ENCODE measurements around the gene CLCNKB. TPM values are rescaled to one million over a fixed set of nuclear protein-coding genes. Genes with fewer than 3 reads are reported as not detected.

CLCNKB gene
- total and polyA plus RNA-seq, 2 of the 13 experiments (the other 11 are each of a cell fraction or from before 2014, with no cell fraction given), result 0.04 TPM; not detected in 1

DNA sequence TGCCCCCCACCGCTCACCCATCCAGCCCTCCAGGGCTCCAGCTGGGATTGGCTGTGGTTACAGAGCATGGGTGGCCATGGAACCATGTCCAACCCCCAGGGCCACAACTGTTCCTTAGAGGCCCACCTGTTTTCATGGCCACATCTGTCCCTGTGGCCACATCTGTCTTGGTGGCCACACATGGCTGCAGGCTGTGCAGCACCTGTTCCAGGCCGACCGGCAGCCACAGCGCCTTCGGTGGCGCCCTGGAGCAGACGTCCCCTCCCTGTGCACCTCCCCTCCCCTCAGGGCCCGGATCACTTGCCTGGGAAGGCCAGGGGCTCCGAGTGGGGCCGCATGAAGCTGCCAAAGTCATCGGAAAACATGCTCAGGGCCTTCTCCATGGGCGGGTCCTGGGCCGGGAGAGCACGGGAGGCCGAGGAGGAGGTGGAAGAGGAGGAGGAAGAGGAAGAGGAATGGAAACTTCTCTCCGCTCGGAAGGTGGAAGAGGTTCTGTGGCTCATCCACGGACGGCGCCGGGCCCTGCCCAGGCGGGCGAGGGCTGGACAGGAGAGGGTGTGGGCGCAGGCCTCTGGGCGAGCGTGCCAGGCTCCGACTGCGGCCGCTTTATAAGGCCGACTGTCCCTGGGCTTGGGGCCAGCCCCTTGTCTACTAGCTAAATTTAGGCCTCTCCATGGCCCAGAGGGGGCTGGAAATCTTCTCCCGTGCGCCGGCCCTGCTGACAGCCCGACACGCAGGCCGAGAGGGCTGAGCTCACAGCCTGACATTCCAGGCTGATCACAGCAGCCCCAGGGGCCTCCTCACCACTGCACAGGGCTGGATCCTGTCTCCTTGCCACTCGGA, 25.9 kb upstream of the CLCNKB start, which contains the start of gene HSPB7 (continued):
- TF ChIP-seq, protein P1, sequence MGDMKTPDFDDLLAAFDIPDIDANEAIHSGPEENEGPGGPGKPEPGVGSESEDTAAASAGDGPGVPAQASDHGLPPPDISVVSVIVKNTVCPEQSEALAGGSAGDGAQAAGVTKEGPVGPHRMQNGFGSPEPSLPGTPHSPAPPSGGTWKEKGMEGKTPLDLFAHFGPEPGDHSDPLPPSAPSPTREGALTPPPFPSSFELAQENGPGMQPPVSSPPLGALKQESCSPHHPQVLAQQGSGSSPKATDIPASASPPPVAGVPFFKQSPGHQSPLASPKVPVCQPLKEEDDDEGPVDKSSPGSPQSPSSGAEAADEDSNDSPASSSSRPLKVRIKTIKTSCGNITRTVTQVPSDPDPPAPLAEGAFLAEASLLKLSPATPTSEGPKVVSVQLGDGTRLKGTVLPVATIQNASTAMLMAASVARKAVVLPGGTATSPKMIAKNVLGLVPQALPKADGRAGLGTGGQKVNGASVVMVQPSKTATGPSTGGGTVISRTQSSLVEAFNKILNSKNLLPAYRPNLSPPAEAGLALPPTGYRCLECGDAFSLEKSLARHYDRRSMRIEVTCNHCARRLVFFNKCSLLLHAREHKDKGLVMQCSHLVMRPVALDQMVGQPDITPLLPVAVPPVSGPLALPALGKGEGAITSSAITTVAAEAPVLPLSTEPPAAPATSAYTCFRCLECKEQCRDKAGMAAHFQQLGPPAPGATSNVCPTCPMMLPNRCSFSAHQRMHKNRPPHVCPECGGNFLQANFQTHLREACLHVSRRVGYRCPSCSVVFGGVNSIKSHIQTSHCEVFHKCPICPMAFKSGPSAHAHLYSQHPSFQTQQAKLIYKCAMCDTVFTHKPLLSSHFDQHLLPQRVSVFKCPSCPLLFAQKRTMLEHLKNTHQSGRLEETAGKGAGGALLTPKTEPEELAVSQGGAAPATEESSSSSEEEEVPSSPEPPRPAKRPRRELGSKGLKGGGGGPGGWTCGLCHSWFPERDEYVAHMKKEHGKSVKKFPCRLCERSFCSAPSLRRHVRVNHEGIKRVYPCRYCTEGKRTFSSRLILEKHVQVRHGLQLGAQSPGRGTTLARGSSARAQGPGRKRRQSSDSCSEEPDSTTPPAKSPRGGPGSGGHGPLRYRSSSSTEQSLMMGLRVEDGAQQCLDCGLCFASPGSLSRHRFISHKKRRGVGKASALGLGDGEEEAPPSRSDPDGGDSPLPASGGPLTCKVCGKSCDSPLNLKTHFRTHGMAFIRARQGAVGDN (CRISPR knock-in tag; IDR thresholded peaks at IDR 0.05), result peak; percentile 79
- peak; percentile 45; the same call in 1 of the 2 replicates for TF ChIP-seq MYC (CRISPR knock-in tag; IDR thresholded peaks at IDR 0.05; ENCODE audit: borderline replicate concordance)
- TF ChIP-seq SP1 (IDR thresholded peaks at IDR 0.05), result no peak
- TF ChIP-seq SP1 (CRISPR knock-in tag; IDR thresholded peaks at IDR 0.05), result 0 out of 2 replicates have a peak, but pooled peaks have one; percentile 24
- TF ChIP-seq ZBTB42 (CRISPR knock-in tag; IDR thresholded peaks at IDR 0.05), result 0 out of 2 replicates have a peak, but pooled peaks have one; percentile 88
- TF ChIP-seq, protein P2, sequence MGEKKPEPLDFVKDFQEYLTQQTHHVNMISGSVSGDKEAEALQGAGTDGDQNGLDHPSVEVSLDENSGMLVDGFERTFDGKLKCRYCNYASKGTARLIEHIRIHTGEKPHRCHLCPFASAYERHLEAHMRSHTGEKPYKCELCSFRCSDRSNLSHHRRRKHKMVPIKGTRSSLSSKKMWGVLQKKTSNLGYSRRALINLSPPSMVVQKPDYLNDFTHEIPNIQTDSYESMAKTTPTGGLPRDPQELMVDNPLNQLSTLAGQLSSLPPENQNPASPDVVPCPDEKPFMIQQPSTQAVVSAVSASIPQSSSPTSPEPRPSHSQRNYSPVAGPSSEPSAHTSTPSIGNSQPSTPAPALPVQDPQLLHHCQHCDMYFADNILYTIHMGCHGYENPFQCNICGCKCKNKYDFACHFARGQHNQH (CRISPR knock-in tag; IDR thresholded peaks at IDR 0.05), result peak; percentile 21; the same call in 1 of the 2 replicates
- peak; percentile 59; the same call in 1 of the 2 replicates for TF ChIP-seq ZNF556 (CRISPR knock-in tag; IDR thresholded peaks at IDR 0.05; ENCODE audit: borderline replicate concordance)
- no peak for TF ChIP-seq ZNF564 (CRISPR knock-in tag; IDR thresholded peaks at IDR 0.05)
- no peak for TF ChIP-seq PAF1 (CRISPR knock-in tag; IDR thresholded peaks at IDR 0.05)
- peak; percentile 54 for TF ChIP-seq HOXA3 (CRISPR knock-in tag; IDR thresholded peaks at IDR 0.05)
- TF ChIP-seq, protein P3, sequence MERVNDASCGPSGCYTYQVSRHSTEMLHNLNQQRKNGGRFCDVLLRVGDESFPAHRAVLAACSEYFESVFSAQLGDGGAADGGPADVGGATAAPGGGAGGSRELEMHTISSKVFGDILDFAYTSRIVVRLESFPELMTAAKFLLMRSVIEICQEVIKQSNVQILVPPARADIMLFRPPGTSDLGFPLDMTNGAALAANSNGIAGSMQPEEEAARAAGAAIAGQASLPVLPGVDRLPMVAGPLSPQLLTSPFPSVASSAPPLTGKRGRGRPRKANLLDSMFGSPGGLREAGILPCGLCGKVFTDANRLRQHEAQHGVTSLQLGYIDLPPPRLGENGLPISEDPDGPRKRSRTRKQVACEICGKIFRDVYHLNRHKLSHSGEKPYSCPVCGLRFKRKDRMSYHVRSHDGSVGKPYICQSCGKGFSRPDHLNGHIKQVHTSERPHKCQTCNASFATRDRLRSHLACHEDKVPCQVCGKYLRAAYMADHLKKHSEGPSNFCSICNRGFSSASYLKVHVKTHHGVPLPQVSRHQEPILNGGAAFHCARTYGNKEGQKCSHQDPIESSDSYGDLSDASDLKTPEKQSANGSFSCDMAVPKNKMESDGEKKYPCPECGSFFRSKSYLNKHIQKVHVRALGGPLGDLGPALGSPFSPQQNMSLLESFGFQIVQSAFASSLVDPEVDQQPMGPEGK (CRISPR knock-in tag; IDR thresholded peaks at IDR 0.05), result peak; percentile 65
- no peak for TF ChIP-seq ZFP90 (CRISPR knock-in tag; IDR thresholded peaks at IDR 0.05; ENCODE audit: borderline replicate concordance)
- 0 out of 2 replicates have a peak, but pooled peaks have one; percentile 27 for TF ChIP-seq ZNF205 (CRISPR knock-in tag; IDR thresholded peaks at IDR 0.05)
- TF ChIP-seq NFKBIZ (CRISPR knock-in tag; IDR thresholded peaks at IDR 0.05), result no peak
- peak; percentile 39; the same call in 1 of the 2 replicates for TF ChIP-seq NRL (CRISPR knock-in tag; IDR thresholded peaks at IDR 0.05; ENCODE audit: borderline replicate concordance)
- TF ChIP-seq ZNF670 (CRISPR knock-in tag; IDR thresholded peaks at IDR 0.05; ENCODE audit: borderline replicate concordance), result peak; percentile 25; the same call in 1 of the 2 replicates

All from HepG2 (cell line).